Medulla oblongata (tissue), 1 donor: ENCODE measurements around the gene KRT6C.
"Not testable (repeated sequence)": the region's sequence is repeated elsewhere in the genome, so short reads cannot be mapped to it uniquely, and the experiment has no call there.

Experiments used
- DNase-seq: peaks from one replicate; pipeline ENCODE4 v3.0.0-alpha.2; 2015; ENCODE audit errors: extremely low spot score

Gene KRT6C

DNA sequence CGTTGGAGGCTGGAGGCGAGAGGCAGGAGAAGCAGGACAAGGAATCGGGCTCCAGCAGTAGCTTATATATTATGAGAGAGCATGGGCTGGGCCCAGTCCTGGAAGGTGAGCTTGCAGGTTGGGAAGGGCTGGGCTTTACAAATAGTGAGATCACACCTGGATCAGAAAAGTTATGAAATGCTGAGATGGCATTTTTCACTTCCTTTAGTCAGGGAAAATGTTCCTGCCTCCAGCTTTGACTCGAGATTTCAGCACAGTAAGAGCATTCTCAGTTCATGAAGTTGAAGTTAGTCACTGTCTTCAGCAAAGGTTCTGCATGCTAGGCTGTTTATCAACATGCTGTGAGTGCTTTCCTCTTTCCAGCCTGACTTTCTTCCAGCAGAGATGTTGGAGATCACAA lies at the start of gene KRT6C:
TSS of gene KRT6C (minus strand) at position 38 of the 400 bp plus-strand sequence. CDS start 68 bp downstream, outside the sequence.
- DNase-seq: no peak

DNA sequence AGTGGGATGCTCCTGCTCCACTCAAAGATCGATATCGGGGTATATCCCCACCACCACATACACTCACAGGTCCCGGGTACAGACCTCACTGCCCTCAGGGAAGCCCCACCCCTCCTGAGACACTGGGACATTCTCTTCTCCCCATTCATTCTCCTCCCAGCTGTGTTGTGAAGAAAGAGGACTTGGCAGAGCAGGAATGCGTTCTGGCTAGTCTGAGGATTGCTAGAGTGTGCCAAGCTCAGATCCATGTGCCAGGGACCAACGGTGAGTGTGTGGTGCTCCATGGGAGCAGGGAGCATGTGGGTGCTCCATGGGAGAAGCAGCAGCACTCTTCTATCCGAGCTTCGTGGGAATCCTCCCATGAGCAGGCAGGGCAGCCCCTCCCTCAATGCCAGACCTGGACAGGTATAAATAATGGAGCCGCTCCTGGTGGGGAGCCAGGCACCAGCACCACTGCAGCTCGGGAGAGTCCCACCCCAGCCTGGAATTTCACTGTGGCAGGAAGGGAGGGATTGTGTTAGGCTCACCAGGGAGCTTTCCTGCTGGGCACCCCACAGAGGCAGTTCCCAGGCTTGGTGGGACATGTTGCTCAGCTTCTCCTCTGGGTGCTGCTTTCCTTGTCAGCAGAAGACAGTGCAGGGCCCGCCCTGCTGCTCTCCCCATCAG lies 48.9 kb upstream of the KRT6C start:
- peak; percentile 28 for DNase-seq

DNA sequence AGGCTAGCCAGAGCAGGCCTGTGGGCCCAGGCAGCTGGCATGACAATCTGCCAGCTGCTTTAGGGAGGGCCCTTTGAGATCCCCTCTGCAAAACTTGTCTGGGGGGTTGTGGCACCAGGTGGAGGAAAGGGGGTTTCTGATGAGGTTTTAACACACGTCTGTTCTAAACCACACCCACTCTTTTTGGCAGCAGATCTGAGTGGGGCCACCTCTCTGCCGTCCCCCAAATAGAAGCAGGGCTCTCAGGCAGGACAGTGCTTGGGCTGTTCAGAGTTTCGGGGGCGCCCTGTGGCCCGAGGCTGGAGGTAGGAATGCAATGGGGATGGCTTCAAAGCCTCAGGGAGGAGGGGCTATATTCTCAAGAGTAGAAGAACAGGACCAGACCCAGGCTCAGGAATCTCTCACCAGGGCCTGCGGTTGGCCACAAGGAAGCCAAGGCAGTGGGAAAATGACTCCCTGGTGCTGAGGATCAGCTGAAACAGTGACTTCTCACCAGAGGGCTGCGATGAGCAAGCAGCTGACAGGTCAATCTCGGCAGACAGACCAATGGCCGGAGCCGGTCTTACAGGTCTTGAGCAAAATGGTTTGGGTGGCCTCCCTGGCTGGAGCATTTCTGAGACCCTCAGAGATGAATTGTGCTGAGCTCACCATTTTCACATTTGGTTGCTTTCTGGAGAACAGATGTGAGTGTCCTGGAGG lies 48.1 kb upstream of the KRT6C start:
- no peak for DNase-seq

DNA sequence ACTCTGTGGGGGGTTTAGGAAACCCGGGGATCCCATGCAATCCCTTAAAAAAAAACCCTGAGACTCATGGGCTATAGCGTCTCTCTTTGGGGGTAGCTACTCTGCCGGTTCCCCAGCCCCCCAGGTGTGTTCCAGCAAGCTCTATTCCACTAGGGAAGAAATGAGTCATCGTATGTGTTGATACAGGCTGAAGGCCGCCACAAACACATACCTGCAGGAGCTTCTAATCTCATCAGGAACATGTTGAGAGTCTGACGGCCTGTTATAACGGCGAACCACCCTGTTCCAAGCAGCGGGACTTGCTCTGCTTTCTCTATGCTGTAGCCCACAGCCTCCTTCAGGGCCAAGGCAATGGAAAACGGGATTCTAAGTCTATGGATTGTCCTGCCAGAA lies 47.6 kb upstream of the KRT6C start:
- no peak for DNase-seq

DNA sequence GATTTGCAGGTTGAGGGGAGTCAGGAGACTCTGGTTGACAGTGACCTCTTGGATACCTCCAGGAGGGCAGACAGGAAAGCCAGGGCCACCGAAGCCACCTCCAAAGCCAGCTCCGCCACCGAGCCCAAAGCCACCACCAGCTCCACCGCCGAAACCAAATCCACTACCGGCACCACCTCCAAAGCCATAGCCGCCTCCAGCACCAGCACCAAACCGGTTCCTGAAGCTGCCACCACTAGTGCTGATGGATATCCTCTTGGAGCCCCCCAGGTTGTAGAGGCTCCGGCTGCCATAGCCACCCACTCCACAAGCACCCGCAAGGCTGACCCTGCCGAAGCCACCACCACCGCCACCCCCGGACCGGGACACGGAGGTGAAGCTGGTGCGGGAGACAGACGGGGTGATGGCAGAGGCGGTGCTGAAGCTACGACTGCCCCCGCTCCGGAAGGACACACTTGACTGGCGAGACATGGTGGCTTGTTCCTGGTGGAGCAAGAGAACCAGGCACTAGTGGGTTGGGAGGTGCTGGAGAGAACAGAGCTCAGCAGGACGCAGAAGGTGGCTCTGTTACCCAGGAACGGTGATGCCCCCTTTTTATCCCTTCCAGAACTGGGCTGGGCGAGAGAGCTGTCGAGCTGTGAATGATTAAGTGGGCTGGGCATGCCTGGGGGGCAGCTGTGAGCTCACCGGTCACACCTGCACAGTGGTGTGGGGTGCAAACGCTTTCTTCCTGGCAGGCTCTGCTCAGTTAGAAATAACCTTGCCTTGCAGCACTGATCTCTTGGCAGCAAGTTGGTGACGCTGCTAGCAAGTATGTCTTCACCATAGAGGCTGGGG lies 46.4 kb upstream of the KRT6C start, which contains the start of gene KRT5:
TSS of gene KRT5 (minus strand) at position 569 of the 837 bp plus-strand sequence. CDS start at position 471, 98 bp downstream.
- no peak for DNase-seq

DNA sequence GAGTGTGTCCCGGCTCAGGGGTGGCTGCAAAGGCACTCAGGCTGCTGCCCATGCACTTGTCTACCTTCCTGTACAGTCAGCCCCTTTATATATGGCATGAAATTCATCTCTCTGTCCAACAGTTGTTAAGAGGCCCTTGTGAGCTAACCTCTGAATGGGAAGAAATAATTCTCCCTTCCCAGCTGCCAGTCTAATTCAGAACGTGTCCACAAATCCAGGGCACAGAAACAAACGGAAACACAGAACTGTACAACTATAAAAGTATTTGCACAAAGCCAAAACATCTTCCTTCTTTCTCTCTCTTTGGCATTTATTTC lies 45.7 kb upstream of the KRT6C start:
- DNase-seq: no peak

DNA sequence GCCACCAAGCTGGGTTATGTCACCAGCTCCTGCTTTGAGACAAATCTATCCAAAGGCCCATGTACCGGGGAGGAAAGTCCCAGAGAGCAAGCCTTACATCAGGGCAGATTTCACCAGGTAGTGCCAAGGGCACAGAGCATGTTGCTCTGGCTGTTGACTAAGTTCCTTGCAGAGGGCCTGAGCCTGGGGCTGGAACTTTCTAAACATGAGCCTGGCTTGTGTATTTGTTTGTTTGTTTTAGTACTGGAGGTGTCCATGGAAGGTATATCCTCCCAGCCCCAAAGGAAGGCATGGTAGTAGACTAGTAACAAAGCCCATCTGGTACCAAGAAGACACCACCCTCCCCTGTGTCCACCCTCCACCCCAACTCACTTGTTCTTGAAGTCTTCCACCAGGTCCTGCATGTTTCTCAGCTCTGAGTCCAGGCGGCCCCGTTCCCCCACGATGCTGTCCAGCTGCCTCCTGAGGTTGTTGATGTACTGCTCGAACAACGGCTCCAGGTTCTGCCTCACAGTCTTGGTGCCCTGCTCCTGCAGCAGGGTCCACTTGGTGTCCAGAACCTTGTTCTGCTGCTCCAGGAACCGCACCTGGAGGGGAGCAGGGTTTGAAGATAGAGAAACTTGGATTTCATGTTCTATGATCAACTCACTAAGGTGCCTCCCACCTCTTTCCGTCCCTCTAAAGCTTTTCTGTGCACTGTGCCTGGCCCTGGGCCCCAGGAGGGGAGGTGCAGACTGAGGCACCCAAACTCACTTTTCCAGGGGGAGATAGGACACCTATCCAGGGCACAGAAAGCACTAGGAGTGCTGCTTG lies 45.2 kb upstream of the KRT6C start:
- DNase-seq: no peak

DNA sequence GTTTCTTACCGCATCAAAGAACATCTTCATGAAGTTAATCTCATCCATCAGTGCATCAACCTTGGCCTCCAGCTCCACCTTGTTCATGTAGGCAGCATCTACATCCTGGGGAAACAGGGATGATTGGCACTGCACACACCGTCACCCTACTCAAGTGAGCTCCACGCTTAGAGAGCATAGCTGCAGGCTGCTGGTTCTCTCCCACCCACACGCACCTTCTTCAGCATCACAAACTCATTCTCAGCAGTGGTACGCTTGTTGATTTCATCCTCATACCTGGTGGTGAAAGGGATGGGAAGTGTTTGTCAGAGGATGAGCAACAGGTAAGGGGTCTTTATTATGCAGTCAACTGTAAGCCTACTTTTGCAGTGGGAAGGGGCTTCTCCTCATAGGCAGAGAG lies 44.3 kb upstream of the KRT6C start:
- no peak for DNase-seq

DNA sequence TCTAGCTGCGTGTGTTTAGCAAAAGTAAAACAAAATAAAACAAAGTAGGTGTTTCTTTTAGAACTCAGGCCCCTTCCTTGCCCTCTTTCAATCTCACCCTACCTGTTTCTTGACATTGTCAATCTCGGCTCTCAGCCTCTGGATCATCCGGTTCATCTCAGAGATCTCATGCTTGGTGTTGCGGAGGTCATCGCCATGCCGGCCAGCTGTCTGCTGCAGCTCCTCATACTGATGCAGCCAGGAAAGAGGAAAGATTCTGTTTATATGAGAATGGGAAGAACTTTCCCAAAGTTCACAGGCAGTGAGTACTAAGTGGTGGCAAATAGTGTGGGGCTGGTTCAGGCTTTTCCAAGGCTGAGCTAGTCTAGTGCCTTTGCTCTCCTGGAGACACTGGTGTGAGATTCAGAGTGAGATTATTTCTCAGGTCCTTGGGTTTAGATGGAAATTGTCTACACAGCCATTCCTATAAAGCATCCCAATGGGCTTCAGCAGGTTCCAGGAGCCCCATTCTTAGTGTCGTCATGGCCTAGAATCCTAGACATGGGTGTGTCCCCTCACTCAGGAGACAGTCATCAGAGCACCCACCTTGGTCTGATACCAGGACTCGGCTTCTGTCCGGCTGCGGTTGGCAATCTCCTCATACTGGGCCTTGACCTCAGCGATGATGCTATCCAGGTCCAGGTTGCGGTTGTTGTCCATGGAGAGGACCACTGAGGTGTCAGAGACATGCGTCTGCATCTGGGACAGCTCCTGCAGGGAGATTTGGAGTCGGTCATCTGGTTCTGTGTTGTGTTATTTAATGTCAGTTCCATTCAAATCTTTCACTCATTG lies 43.6 kb upstream of the KRT6C start:
- no peak for DNase-seq

DNA sequence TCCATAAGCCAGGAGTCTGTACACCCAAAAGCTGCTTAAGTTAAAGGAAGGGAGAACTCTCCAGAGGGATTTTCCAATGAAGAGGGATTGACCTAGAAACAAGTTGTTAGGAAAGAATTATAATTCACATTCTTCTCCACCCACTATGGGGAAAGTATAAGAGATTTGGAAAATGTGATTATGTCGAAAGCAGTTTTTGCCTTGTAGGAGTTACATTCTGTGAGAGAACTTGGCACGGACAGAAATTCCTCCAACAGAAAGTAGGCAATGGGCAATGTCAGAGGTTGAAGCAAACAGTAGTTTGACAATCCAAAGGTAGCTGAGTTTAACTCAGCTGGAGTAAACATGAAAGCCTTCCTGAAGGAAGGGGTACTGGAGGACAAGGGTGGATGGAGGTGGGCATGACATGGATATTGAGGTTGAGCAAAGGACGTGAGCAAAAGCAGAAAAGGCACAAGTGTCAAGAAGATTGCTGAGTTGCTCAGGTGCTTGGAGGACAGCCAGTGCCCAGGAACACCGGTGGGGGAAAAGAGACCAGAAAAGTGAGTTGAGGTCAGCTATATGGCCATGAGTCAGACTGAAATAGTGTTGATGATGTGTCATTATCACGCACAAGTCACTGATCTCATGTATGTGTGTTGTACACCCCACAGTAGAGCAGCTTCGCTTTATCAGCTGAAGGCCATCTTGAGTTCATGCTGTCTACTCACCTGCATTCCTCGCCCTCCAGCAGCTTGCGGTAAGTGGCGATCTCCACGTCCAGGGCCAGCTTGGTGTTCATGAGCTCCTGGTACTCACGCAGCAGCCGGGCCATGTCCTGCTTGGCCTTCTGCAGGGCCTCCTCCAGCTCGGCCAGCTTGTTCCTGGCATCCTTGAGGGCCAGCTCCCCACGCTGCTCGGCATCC lies 42.6 kb upstream of the KRT6C start:
- DNase-seq: no peak

DNA sequence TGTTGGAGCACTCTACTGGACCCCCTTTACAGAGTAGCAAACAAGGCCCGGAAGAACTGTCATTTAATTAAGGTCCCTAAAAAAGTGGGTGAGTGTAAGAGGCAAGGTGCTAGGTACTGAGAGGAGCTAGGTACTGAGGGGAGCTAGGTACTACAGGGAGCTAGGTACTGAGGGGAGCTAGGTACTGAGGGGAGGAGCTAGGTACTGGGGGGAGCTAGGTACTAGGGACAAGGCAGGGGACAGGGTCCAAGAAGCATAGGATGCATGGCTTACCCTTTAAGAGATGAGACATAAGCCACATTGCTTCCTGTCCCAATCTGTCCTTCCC lies 41.7 kb upstream of the KRT6C start:
- no peak for DNase-seq

DNA sequence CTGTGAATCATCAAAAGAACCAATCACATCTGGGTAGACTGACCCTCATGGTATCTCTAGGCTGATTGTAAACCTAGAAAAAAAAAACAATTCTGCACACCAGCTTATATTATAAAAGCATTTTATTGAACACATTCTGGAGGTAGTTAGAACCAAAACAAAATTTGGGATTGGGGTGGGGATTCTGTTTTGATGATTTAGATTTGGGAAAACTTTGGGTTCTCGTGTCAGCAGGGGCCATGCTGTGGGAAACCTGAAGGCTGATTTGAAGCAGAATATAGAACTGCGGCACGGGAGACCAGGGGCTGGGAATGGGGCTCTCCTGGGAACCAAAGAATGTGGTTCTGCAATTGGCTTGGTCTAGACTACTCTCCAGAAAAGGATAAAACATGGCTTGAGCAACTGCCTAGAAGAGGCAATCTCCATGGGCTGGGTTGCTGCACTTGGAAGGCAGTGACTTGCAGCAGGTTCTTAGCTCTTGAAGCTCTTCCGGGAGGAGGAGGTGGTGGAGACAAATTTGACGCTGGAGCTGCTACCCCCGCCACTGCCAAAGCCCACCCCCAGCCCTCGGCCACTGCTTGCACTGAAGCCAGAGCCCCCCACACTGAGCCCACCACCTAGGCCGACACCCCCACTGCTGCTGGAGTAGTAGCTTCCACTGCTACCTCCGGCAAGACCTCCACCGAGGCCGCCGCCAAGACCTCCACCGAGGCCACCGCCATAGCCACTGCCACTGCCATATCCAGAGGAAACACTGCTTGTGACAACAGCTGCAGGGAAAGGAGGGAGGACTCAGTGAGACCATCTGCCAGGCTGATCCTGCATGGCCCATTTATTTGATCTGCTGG lies 41.1 kb upstream of the KRT6C start:
- no peak for DNase-seq

DNA sequence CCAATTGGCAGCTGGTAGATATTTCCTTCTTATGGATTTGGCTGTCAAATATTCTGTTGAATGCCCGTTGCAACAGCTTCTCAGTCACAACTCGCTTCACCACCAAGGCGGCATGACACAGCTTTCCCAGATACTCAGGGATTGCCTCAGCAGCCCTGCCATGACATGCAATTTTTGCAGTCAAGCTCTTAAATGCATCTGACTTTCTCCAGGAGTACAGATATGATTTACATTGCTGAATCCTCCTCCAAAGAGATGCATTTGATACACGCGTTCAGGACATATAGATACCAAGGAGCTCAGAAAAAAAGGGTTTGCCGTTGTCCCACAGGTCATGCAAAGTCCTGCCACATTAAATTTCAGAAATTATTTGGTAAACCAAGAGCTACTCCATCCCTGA lies 40.1 kb upstream of the KRT6C start:
- DNase-seq: no peak

DNA sequence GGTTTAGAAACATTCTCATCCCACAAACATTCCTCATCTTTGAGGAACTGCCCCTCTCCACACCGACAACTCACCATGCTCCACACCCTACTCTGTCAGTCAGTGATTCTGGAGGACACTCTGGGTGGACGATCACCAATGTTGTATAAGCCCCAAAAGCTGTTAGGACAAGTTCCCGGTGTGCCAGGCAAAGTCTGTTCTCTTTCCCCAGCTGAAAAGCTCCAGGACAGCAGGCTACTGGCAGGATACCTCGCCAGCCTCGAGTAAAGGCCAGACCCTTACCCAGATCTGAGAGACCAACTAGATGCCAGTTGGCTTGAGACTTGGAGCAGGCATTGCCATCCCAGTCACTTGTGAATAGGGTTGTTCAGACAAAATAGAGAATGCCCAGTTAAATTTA lies 34.6 kb upstream of the KRT6C start:
- DNase-seq: no peak

DNA sequence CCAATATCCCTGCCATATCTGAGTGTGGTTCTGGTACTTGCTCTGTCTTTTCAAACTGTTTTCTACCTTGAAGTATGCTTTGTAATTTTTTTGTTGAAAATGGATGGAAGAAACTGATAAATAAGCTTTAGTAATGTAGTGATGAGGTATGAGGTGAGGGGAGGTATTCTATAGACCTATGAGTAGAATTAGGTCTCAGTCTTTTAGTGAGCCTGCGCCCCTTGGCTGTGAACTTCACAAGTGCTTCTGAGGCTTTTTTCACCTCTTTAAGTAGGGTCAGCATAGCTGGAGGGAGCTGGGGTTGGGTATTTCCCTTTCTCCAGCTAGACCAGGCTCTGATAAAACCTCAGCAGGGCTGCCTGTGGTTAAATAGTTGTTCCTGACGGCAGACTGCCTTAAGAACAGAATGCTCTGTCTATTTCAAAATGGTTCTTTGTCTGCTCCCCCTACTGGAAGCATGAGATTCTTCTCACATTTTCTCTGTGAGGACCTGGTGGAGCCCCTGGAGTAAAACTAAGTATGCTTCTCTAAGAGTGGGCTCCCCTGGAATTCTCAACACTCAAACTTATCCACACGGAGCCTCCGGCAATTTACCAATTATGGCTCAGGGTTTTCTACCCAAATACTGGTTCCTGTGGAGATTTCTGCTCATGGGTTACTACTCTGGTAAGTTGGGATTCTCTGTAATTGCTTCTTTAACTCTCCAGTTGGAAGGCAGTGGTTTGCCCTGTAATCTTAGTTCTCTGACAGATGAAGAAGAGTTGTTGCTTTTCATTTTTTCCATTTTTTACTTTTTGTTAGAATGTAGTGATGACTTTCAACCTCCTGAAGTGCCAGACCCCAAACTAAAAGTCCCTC lies 33.5 kb upstream of the KRT6C start:
- peak; percentile 52 for DNase-seq

DNA sequence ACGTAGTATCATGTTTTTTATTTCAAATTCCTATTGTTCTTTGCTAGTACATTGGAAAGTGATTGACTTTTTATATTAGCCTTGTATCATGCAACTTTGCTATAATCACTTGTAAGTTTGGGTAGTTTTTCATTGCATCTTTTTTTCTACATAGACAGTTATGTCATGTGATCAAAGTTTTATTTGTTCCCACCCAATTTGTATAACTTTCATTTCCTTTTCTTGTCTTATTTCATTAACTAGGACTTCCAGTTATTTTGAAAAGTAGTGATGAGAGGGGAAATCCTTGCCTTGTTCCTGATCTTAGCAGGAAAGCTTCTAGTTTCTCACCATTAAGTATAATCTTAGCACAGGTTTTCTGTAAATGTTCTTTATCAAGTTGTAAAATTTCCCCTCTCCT lies 29.3 kb upstream of the KRT6C start:
- no peak for DNase-seq

DNA sequence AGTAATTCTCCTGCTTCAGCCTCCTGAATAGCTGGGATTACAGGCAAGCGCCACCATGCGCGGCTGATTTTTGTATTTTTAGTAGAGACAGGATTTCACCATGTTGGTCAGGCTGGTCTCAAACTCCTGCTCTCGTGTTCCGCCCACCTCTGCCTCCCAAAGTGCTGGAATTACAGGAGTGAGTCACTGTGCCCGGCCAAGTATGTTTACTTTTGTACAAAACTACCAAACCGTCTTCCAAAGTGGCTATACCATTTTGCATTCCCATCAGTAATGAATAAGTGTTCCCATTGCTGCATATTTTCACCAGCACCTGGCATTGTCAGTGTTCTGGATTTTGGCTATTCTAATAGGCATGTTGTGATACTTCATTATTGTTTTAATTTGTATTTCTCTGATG lies 27.9 kb upstream of the KRT6C start:
- DNase-seq: no peak

DNA sequence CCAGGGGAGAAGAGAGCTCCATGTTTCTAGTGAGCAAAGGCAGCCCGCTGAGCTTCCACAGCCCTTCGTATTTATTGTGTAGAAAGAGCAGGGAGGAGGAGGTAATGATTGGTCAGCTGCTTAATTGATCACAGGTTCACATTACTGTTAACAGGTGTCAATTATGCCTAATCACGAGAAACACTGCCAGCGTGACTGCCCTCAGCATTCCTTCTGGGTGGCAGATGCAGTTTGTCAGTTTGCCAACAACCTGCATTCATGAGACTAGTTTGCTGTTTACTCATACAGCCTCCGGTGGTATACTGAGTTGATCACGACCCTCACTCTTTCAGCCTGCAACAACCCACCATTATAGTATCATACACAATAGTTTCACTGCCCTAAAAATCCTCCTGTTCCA lies 27.0 kb upstream of the KRT6C start:
- not testable (repeated sequence) for DNase-seq
